Measurements from ENCODE around the gene SCYGR7. TPM values are rescaled to one million over a fixed set of nuclear protein-coding genes. Genes with fewer than 3 reads are reported as not detected.

Gene SCYGR7
- total RNA-seq (not detected), polyA plus RNA-seq (not detected)
- long read RNA-seq, donor 1, result 0 reads
- long read RNA-seq, donor 2, result 0 reads

- peaks cover 2% of the 10 kb centered on the region for H3K9me3 ChIP-seq (ENCODE audit: control insufficient read depth, low read length)
- DNase-seq, result no peak
- H3K4me3 ChIP-seq (ENCODE audit: low read length in 2 of 2), result no peak within 1 kb of the TSS
- H3K36me3 ChIP-seq (ENCODE audit: control insufficient read depth in 1 of 2, insufficient read depth in 2 of 2, low read length in 1 of 2), result no peaks in the 10 kb centered on the region
- H3K4me1 ChIP-seq (ENCODE audit: control insufficient read depth in 1 of 2, insufficient read depth in 2 of 2, low read length in 2 of 2), result no peaks in the 10 kb centered on the region
- WGBS, 2 donors, result 90 to 93% methylated on average over 5 of the region's 5 CpGs
- no peaks in the 10 kb centered on the region for H3K27me3 ChIP-seq (ENCODE audit: control insufficient read depth in 1 of 2, insufficient read depth in 2 of 2, low read length in 1 of 2)
- H3K27ac ChIP-seq (ENCODE audit: low read depth in 1 of 2, low read length in 2 of 2), result no peak within 1 kb of the TSS
- intact Hi-C loops (cut with DNase I), result no loop called here
- ATAC-seq (ENCODE audit: low FRiP score), result no peak
Measured at GRCh38 chr2:227728035-227728434, at the start of gene SCYGR7. Gene SCYGR7 (plus strand): TSS chr2:227728335. CDS start chr2:227728335, 0 bp downstream.

GRCh38 chr2:227684258-227684657, 43.9 kb upstream of the SCYGR7 start:
- ATAC-seq (ENCODE audit: low FRiP score), result no peak
- H3K9me3 ChIP-seq (ENCODE audit: control insufficient read depth, low read length), result no peaks in the 10 kb centered on the region
- no peaks in the 10 kb centered on the region for H3K4me1 ChIP-seq (ENCODE audit: control insufficient read depth in 1 of 2, insufficient read depth in 2 of 2, low read length in 2 of 2)
- intact Hi-C loops (cut with DNase I), result no loop called here
- peaks cover 0 to 3% of the 10 kb centered on the region in 2 donors for H3K36me3 ChIP-seq (ENCODE audit: control insufficient read depth in 1 of 2, insufficient read depth in 2 of 2, low read length in 1 of 2)
- no peak for DNase-seq
- H3K4me3 ChIP-seq (ENCODE audit: low read length in 2 of 2), result no peak overlapping the region
- no peak overlapping the region for H3K27ac ChIP-seq (ENCODE audit: low read depth in 1 of 2, low read length in 2 of 2)
- WGBS, 2 donors, result 80 to 81% methylated on average over 5 of the region's 5 CpGs
- no peaks in the 10 kb centered on the region for H3K27me3 ChIP-seq (ENCODE audit: control insufficient read depth in 1 of 2, insufficient read depth in 2 of 2, low read length in 1 of 2)

GRCh38 chr2:227687189-227687588, 40.9 kb upstream of the SCYGR7 start:
- Histone ChIP-seq H3K4me1 (ENCODE audit: control insufficient read depth in 1 of 2, insufficient read depth in 2 of 2, low read length in 2 of 2) (no peaks in the 10 kb centered on the region), H3K36me3 (ENCODE audit: control insufficient read depth in 1 of 2, insufficient read depth in 2 of 2, low read length in 1 of 2) (peaks cover 0 to 3% of the 10 kb centered on the region in 2 donors), H3K27ac (ENCODE audit: low read depth in 1 of 2, low read length in 2 of 2) (no peak overlapping the region), H3K4me3 (ENCODE audit: low read length in 2 of 2) (no peak overlapping the region), H3K9me3 (ENCODE audit: control insufficient read depth, low read length) (no peaks in the 10 kb centered on the region), H3K27me3 (ENCODE audit: control insufficient read depth in 1 of 2, insufficient read depth in 2 of 2, low read length in 1 of 2) (no peaks in the 10 kb centered on the region)
- intact Hi-C loops (cut with DNase I), result no loop called here
- DNase-seq (no peak), ATAC-seq (ENCODE audit: low FRiP score) (no peak)
- 92 to 93% methylated on average over 3 of the region's 3 CpGs for WGBS, 2 donors

- intact Hi-C loops (cut with DNase I), result no loop called here
- Histone ChIP-seq H3K4me1 (ENCODE audit: control insufficient read depth in 1 of 2, insufficient read depth in 2 of 2, low read length in 2 of 2) (no peaks in the 10 kb centered on the region), H3K27me3 (ENCODE audit: control insufficient read depth in 1 of 2, insufficient read depth in 2 of 2, low read length in 1 of 2) (no peaks in the 10 kb centered on the region), H3K36me3 (ENCODE audit: control insufficient read depth in 1 of 2, insufficient read depth in 2 of 2, low read length in 1 of 2) (no peaks in the 10 kb centered on the region), H3K4me3 (ENCODE audit: low read length in 2 of 2) (no peak overlapping the region), H3K9me3 (ENCODE audit: control insufficient read depth, low read length) (peaks cover 1% of the 10 kb centered on the region), H3K27ac (ENCODE audit: low read depth in 1 of 2, low read length in 2 of 2) (no peak overlapping the region)
- DNase-seq (no peak), ATAC-seq (ENCODE audit: low FRiP score) (no peak)
- 59 to 60% methylated on average over 2 of the region's 2 CpGs for WGBS, 2 donors
Measured at GRCh38 chr2:227696990-227697679, 31.0 kb upstream of the SCYGR7 start.

- no peaks in the 10 kb centered on the region for H3K4me1 ChIP-seq (ENCODE audit: control insufficient read depth in 1 of 2, insufficient read depth in 2 of 2, low read length in 2 of 2)
- ATAC-seq (ENCODE audit: low FRiP score), result no peak
- no peak for DNase-seq
- H3K27ac ChIP-seq (ENCODE audit: low read depth in 1 of 2, low read length in 2 of 2), result no peak overlapping the region
- WGBS, 2 donors, result 57 to 67% methylated on average over 3 of the region's 3 CpGs
- H3K27me3 ChIP-seq (ENCODE audit: control insufficient read depth in 1 of 2, insufficient read depth in 2 of 2, low read length in 1 of 2), result no peaks in the 10 kb centered on the region
- H3K9me3 ChIP-seq (ENCODE audit: control insufficient read depth, low read length), result peaks cover 1% of the 10 kb centered on the region
- intact Hi-C loops (cut with DNase I), result no loop called here
- H3K36me3 ChIP-seq (ENCODE audit: control insufficient read depth in 1 of 2, insufficient read depth in 2 of 2, low read length in 1 of 2), result no peaks in the 10 kb centered on the region
- H3K4me3 ChIP-seq (ENCODE audit: low read length in 2 of 2), result no peak overlapping the region
Measured at GRCh38 chr2:227701556-227701955, 26.6 kb upstream of the SCYGR7 start.

- Histone ChIP-seq H3K4me1 (ENCODE audit: control insufficient read depth in 1 of 2, insufficient read depth in 2 of 2, low read length in 2 of 2) (no peaks in the 10 kb centered on the region), H3K4me3 (ENCODE audit: low read length in 2 of 2) (no peak overlapping the region), H3K9me3 (ENCODE audit: control insufficient read depth, low read length) (peaks cover 1% of the 10 kb centered on the region), H3K27me3 (ENCODE audit: control insufficient read depth in 1 of 2, insufficient read depth in 2 of 2, low read length in 1 of 2) (no peaks in the 10 kb centered on the region), H3K36me3 (ENCODE audit: control insufficient read depth in 1 of 2, insufficient read depth in 2 of 2, low read length in 1 of 2) (no peaks in the 10 kb centered on the region), H3K27ac (ENCODE audit: low read depth in 1 of 2, low read length in 2 of 2) (no peak overlapping the region)
- intact Hi-C loops (cut with DNase I), result no loop called here
- ATAC-seq (ENCODE audit: low FRiP score) (peak; percentile 41), DNase-seq (no peak)
- 57 to 67% methylated on average over 4 of the region's 4 CpGs for WGBS, 2 donors
Measured at GRCh38 chr2:227703280-227703732, 24.8 kb upstream of the SCYGR7 start.

GRCh38 chr2:227703961-227704360, 24.2 kb upstream of the SCYGR7 start:
- WGBS, 2 donors, result 82 to 84% methylated on average over 3 of the region's 3 CpGs
- Histone ChIP-seq H3K4me1 (ENCODE audit: control insufficient read depth in 1 of 2, insufficient read depth in 2 of 2, low read length in 2 of 2) (no peaks in the 10 kb centered on the region), H3K4me3 (ENCODE audit: low read length in 2 of 2) (no peak overlapping the region), H3K27me3 (ENCODE audit: control insufficient read depth in 1 of 2, insufficient read depth in 2 of 2, low read length in 1 of 2) (no peaks in the 10 kb centered on the region), H3K36me3 (ENCODE audit: control insufficient read depth in 1 of 2, insufficient read depth in 2 of 2, low read length in 1 of 2) (no peaks in the 10 kb centered on the region), H3K27ac (ENCODE audit: low read depth in 1 of 2, low read length in 2 of 2) (no peak overlapping the region), H3K9me3 (ENCODE audit: control insufficient read depth, low read length) (peaks cover 1% of the 10 kb centered on the region)
- intact Hi-C loops (cut with DNase I), result no loop called here
- ATAC-seq (ENCODE audit: low FRiP score) (no peak), DNase-seq (no peak)

GRCh38 chr2:227706859-227707258, 21.3 kb upstream of the SCYGR7 start:
- H3K36me3 ChIP-seq (ENCODE audit: control insufficient read depth in 1 of 2, insufficient read depth in 2 of 2, low read length in 1 of 2), result no peaks in the 10 kb centered on the region
- H3K4me3 ChIP-seq (ENCODE audit: low read length in 2 of 2), result no peak overlapping the region
- no peaks in the 10 kb centered on the region for H3K9me3 ChIP-seq (ENCODE audit: control insufficient read depth, low read length)
- H3K27ac ChIP-seq (ENCODE audit: low read depth in 1 of 2, low read length in 2 of 2), result no peak overlapping the region
- intact Hi-C loops (cut with DNase I), result no loop called here
- DNase-seq, result no peak
- H3K27me3 ChIP-seq (ENCODE audit: control insufficient read depth in 1 of 2, insufficient read depth in 2 of 2, low read length in 1 of 2), result no peaks in the 10 kb centered on the region
- H3K4me1 ChIP-seq (ENCODE audit: control insufficient read depth in 1 of 2, insufficient read depth in 2 of 2, low read length in 2 of 2), result no peaks in the 10 kb centered on the region
- no peak for ATAC-seq (ENCODE audit: low FRiP score)
- WGBS, 2 donors, result 85 to 88% methylated on average over 4 of the region's 4 CpGs

- Histone ChIP-seq H3K27me3 (ENCODE audit: control insufficient read depth in 1 of 2, insufficient read depth in 2 of 2, low read length in 1 of 2) (no peaks in the 10 kb centered on the region), H3K27ac (ENCODE audit: low read depth in 1 of 2, low read length in 2 of 2) (no peak overlapping the region), H3K9me3 (ENCODE audit: control insufficient read depth, low read length) (no peaks in the 10 kb centered on the region), H3K4me1 (ENCODE audit: control insufficient read depth in 1 of 2, insufficient read depth in 2 of 2, low read length in 2 of 2) (no peaks in the 10 kb centered on the region), H3K36me3 (ENCODE audit: control insufficient read depth in 1 of 2, insufficient read depth in 2 of 2, low read length in 1 of 2) (no peaks in the 10 kb centered on the region), H3K4me3 (ENCODE audit: low read length in 2 of 2) (no peak overlapping the region)
- DNase-seq, result no peak
- intact Hi-C loops (cut with DNase I), result no loop called here
- ATAC-seq (ENCODE audit: low FRiP score), result no peak
- WGBS, 2 donors, result 81 to 91% methylated on average over 6 of the region's 6 CpGs
Measured at GRCh38 chr2:227707390-227707789, 20.7 kb upstream of the SCYGR7 start.
